Measurements from ENCODE around the gene CNRIP1.

CNRIP1 gene

DNA sequence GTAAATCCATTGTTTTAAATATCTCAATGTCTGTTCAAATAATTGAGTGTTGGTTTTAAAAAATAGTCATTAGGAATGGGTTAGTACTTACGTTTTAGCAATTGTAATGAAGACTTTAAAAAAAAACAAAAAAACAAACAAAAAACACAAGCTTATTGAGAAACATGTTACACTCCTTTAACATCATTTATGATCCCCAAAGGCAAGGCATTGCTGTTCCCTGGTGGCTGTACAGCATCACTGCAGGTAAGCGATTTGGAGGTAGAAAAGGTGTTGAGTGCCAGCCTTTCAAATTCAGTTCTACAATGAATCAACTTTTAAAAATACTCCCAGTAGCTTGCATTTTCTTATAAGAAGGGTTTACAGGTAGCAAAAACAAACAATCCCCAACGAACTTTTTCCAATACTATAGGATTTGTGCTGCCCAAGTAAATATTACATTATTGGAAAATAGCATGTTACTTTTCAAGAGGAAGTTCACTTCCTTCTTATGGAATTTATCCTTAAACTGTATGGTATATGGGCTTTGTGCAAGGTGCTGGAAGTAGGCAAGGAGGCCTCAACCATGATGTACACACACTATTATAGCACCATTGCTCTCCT lies 27.5 kb downstream of the CNRIP1 start:
- DNase-seq (ENCODE audit: low read depth): no peak

DNA sequence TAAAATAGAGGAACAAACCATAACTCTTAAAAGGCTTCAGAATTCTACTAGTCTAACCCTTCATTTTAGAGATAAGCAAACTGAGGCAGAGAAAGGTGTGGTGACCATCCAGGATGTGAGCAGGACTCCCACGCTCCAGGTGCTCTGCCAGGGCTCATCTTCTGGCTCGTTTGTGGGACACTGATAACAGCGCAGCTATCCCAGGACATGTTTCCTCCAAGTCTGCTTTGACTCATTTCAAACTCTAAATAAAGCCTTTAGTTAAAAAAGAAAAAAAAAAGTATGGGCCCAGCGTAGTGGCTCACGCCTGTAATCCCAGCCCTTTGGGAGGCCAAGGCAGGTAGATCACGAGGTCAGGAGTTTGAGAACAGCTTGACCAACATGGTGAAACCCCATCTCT lies 28.4 kb downstream of the CNRIP1 start:
- DNase-seq (ENCODE audit: low read depth): no peak

DNA sequence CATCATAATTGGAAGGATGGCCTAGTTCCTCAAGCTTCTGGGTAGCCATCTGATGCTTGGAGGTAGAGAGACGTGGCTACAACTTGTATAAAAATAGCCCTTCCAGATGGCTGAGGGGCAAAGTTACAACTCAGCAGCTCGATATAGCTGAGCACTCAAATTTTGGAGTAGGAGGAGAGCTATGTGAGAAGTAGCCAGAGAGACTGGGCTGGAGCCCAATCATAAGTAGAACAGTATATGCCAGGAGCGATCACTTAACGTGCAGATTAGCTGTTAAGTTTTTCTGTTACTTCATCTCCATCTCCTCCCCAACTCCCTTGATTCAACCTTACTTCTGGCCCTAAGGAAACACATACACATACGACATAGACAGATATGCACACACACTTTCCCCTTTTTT lies 28.8 kb downstream of the CNRIP1 start:
- no peak for DNase-seq (ENCODE audit: low read depth)

DNA sequence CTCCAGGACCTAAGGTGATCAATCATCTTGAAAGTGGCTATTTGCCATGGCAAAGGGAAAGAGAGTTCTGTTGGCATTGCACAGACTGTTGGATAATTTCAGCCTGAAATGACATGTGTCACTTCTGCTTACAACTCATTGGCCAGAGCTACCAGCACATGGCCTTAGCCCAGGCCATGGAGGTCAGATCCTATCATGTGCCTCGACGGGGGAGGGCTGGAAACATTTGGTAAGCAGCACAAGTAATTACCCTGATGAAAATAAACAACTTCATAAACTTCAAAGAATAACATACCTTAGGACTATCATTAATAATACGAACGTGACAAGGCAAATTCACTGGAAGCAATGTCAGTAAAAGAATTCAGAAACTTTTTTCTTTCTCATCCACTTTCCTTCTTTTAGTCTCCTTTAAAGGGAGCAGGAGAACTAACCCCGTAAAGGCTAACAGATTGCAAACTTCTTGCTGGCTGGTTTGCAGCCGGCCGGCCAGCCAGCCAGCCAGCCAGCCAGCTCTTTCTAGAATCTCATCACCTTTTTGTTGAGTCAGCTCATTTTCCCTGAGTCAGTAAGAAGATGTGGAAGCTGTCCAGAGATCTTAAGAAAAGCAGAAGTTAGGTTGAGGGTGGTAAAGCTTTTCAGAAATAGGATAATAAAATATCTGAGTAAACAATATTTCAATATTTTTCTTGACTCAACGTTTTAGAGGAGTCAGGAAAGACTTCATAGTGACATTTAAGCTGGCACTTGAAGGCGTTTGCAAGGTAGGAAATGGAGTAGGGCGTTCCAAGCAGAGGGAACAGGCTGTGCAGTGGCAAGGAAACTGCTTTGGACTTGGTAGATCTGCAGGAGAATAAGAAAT lies 31.9 kb downstream of the CNRIP1 start:
- no peak for DNase-seq (ENCODE audit: low read depth)

DNA sequence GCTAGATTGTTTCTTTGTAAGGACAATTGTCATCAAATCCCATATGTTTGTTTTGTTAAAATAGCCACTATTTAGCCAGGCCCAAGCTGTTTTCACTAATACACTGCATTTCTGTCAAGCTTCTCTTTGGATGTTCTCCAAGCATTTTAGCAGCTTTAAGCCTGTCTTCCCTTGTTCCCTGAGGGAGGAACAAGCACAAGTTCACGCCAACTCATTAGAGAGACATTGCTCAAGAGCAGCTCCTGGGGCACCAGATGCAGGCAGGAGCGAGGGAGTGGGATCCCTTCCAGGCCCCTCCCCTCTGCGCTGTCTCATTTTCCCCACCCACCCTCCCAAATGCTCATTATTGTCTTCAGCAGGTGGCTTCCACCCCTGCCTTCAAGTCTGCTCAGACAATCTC lies 34.9 kb downstream of the CNRIP1 start:
- DNase-seq (ENCODE audit: low read depth): no peak

DNA sequence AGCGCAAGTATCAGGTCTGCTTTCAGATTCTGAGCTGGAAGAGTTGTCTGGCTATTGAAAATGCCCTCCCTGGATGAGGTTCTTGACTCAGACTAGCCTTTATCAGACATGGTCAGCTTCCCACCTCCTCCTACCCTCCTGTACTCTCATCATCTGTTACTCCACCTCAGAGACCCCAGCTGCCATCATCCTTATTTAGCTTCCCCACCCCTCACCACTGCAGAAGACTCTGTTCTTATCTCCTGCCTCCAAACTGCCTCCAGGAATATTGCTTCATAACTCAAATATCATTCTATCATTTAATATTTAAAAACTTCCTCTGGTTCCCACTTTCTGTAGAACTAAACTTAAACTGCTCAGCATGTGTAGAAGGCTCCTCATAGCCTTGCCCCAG lies 36.3 kb downstream of the CNRIP1 start:
- DNase-seq (ENCODE audit: low read depth): no peak

DNA sequence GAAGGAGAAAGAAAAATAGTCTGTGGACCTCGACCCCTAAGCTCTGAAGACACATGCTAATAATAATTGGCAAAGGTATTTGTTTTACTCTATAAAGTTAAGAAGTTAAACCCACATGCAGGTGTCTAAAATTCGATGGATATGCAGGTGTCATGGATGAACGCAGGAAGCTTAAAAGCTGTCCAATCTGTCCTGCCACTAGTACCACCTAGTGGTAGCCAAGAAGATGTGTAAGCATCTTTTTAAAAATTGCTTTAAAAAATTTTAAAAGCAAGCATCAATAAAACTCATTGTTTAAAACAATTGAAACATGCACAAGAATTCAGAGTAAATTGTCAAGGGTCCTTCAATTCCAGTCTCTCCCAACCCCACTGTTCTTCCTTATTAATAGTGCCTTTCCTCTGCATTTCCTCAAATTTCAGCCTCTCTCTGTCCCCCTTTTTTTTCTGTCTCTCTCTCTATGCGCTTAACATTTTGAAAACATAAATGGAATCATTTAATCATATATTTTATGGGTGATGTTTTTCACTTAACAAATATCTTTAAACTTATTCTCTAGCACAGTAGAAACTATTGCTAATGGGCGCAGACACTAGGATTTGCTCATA lies 36.8 kb downstream of the CNRIP1 start:
- no peak for DNase-seq (ENCODE audit: low read depth)

DNA sequence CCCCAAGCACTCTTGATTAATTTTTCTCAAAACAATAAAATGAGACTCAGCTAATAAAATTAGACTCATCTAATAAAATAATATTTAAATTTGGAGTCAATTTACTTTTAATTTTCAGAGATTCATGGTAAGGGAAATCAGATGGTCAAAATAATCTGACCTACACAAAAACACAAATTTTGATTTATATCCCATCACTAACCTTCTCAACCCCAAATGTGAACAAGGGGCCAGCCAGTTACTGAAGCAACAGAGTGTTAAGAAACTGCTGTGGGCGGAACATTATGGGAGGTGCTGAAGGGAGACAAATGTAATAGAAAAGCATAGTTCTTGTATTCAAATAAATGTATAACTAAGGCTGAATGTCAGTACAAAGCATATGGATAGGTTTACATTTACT lies 39.0 kb downstream of the CNRIP1 start:
- no peak for DNase-seq (ENCODE audit: low read depth)

DNA sequence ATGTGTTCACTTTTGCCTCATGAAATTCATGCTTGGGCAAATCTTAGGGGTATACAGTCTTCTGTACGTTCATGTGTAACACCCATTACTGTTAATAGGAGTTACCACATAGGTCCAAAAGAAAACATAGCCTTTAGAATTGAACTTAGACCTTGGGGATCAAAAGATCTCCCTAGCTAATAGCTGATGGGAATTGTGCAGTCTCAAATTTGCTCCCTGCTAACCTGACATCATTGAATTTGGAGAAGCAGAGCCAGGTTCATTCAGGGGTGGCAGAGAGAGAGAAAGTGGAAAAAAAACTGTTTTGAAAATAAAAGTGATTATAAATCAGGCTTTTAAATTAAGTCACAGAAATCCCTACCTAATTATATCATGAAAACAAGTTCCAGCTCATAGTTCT lies 39.4 kb downstream of the CNRIP1 start:
- DNase-seq (ENCODE audit: low read depth): no peak

DNA sequence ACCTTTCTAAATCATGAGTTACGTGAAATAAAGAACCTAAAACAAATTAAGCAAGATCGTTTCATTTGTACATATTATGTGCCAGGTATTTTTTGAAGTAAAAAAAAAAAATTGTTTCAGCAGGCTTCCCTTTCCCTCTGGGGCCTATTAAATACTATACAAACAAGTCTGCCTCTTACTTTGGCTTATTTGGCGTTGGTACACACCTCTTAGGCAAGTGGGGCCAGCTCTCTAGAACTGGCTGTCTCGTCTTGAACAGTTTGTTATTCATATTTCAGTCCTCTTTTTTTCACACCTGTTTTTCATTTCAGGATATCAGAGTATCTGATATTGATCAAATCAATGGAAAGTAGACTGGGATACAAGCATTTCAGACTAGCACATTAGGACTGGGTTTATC lies 40.1 kb downstream of the CNRIP1 start:
- no peak for DNase-seq (ENCODE audit: low read depth)

DNA sequence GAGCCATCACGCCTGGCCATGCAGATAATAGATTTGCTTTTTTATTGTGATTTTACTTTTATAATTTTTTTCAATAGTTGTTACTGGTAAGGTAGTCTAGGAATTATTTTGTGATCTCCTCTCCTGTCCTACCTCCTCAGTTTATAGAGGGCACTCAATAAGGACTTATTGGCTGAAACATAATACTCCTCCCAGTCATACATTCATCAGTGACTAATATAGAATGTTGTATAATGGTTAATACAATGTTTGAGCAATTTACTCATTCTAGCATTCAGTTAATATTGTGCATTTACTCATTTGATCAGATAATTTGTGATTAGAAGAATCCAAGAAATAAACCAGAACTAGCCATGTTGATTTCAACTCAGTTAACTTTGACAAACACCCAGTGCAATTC lies 41.6 kb downstream of the CNRIP1 start:
- no peak for DNase-seq (ENCODE audit: low read depth)

DNA sequence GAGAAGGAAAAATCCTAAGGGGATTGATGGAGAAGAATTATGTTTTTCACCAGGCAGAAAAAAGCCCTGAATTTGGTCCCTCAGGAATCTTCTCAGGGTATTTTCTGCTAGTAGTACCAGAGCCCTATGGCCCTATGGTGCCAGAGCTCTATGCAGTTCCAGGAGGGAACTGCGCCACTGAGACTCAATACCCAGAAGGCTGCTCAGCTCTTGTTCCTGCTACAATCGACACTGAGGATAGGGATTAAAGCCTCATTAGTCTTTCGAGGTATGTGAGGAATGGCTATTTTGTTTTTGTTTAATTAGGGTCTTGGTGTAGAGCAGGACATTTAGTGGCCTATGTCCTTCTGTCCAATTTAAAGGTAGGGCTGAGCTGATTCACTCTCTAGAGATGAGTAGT lies 45.7 kb downstream of the CNRIP1 start:
- no peak for DNase-seq (ENCODE audit: low read depth)

DNA sequence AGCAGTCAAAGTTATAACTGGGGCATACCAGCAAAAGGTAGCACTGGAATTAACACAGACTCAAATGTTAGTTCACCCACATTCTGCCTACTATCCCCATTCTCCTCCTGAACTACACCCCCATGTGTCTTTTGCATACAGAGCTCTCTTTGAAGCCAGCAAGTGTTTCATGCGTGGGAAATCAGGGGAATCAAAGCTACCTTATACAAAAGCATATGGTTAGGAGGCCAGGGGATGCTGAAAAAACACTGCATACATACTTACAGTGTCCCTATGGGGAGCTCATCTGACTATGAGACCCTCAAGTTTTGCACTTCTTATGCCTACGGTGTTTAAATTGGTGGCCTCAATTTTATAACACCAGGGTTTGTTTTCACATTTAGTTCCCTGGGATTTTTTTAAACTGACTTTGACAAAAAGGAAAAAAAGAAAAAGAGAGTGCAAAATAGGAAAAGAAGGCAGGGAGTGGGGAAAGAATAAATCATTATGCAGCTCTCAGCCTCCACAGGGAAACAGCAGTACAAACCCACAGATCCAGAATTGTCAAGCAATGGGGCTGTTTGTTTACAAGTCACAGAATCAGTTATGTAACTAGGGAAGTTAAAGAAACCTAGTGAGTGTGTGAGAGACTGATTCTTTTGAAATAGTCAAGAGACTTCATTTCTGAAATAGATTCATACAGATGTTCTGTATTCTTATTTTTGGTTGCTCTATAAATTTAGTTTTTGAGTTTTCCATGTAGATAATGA lies 47.3 kb downstream of the CNRIP1 start:
- no peak for DNase-seq (ENCODE audit: low read depth)

DNA sequence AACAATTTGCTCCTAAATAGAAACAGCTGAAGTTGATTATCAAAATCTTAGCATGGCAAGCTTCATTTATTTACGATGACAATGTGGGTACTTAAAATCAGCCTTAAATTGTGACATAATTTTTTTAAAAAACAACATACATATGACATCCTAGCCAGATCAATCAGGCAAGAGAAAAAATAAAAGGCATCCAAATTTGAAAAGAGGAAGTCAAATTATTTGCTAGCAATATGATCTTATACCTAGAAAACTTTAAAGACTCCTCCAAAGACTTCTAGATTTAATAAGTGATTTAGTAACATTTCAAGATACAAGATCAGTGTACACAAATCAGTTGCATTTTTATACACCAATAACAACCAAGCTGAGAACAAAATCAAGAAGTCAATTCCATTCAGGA lies 53.1 kb downstream of the CNRIP1 start:
- no peak for DNase-seq (ENCODE audit: low read depth)

DNA sequence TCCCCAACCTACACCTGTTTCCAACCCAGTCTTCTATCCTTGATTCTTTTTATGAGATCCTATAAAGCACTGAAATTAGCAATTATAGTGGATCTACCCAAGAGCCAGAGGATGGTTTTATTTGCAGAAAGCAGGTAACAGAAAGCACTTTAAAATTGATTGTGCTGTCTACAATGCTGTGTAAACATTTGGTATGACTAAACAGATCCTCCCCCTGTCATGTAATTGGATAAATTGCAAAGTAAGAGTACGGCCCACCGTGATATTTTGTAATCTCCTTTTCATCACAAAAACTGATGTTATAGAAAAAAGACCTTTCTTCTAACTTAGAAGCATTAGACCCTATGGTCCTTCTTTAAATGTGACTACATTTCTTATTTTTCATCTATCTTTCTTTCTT lies 56.1 kb downstream of the CNRIP1 start:
- DNase-seq (ENCODE audit: low read depth): no peak

DNA sequence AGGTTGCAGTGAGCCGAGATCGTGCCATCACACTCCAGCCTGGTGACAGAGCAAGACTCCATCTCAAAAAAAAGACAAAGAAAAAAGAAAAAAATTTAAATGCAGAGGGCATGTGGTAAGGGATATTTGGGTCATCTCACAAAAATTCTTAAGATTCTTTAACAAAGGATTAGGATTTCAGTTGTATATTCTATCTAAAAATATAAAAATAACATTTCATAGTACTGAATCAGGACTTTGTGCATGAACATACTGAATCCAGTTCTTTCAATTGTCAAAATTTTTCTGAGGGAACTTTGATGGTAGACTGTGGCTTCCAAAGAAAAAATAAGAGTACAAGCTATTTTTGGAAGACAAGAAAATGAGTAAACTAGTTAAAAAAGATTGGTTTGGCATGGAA lies 60.9 kb downstream of the CNRIP1 start:
- DNase-seq (ENCODE audit: low read depth): no peak

DNA sequence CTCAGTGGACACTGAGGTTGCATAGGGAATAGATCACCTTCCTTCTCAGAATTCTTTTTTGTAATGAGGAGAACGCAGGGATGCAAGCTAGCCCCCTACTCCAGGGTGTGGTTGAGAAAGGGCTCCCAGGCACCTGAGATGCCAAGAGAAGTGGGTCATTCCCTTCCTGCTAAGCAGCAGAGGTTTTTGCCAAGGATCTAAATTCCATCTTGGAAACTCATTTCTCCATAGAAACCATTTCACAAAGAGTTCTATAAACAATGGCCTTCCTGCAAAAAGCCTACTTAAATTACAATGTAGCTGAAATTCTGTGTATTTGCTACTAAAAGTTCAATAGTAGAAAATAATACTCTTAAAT lies 63.7 kb downstream of the CNRIP1 start:
- no peak for DNase-seq (ENCODE audit: low read depth)

DNA sequence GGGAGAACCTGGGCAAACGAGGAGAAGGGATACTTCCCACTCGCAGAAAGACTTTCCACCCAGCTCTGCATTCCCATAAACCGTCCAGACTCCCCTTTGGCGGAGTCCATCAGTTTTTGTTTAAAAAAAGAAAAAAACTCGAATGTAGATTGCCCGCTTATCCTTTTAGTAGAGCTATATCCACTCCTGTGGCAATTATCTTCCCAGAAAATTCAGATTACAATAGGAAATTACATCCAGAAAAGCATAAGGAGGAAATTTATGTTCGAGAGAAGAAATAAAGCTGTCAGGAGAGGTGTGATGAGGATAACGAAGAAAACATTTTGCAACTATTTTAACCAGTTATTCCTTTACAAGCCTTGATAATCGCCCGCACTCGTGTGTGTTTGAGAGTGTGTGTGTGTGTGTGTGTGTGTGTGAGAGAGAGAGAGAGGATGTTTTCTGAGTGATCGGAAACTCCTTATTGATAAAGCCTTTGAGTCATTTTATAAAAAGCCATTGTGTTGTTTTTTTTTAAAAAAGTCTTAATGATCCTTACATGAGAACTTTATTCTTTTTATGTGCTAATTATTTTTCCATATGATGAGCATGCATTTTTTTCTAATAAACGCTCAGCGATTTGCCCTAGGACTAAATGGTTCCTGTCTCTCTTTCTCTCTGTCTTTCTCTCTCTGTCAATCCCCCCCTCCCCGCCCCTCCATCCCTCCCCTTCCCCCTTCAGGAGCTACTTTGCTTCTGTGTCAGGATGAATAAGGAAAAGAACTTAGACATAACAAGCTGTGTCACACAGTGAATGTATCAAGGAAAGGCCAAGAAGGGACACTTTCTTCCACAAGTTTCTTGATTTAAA lies 66.3 kb downstream of the CNRIP1 start:
- DNase-seq (ENCODE audit: low read depth): no peak

DNA sequence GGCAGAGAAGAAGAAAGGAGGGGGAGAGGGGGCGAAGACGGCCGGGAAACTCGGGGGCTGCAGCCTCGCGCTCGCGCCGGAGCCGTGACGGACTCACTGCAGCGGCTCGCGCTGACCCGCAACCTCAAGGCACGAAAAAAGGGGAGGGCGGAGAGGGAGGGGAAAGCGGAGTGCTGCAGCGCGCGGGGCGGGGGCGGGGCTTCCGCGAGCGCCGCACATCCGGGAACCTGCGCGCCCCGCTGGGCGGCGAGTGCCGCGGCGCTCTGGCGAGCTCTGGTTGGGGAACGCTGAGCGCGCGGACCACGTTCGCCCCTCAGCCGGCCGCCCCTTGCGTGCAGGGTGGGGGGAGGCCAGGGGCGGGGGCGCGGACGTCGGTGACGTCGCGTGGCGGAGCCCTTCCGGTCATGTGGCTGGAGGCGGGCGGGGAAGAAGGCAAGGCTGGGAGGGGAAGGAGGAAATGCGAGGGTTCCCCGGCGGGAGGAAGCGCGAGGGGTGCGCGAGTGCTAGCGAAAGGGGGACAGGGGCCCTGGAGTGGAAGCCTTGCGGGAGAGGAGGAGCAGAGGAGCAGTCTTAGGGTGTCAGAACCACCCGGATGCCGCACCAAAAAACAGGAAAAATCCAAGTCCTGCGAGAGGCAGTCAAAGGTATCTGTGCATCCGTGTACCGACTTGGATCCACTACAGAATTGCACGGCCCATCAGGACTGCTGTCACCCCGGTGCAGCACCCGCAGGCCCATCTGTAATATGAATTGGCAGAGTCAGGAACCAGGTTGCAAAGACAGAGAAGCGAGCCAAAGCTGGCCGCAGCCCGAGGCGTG lies 67.1 kb downstream of the CNRIP1 start, which contains the start of gene PPP3R1:
Gene PPP3R1, minus strand, starts transcription at position 133 of the 819 bp plus-strand sequence. CDS start 405 bp downstream, outside the sequence.
- DNase-seq (ENCODE audit: low read depth): no peak

DNA sequence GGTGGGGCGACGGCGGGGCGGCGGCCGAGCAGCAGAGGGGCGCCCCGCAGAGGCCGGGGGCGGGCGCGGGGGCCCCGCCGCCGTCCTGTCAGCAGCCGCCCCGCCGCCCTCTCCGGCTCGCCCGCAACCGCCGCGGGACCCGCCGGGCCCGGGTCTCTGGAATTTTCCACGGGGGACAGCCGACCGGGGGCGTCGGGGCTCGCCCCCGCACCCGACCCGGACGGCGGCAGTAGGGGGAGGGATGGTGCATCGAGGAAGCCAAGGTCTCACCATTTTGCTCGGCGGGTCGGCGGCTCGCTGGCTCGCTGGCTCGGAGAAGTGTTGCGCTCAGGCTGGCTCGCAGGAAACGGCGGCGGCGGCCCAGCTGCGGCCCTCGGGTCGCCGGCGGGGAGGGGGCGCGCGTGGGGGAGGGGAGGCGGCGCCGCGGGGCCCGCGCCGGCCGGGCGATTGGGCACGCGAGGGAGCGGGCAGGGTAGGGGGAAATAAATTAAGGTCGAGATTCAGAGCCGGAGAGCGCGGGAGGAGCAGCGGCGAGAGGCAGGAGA lies 67.8 kb downstream of the CNRIP1 start:
- no peak for DNase-seq (ENCODE audit: low read depth)
